Neural cell (in vitro differentiated cells): ENCODE measurements around the gene SAE1.

ENCODE experiments used
- CTCF ChIP-seq: fragments of 450-650 bp; IDR thresholded peaks from 2 replicates; pipeline ENCODE4 v1.5.1; 2014; ENCODE audit warnings: antibody characterized with exemption, mild to moderate bottlenecking, moderate library complexity; ENCODE audit not compliant: poor library complexity, severe bottlenecking
- EP300 ChIP-seq: fragments of 450-650 bp; conservative IDR thresholded peaks from 2 replicates; pipeline ENCODE4 v1.6.1; 2014; ENCODE audit warnings: antibody characterized with exemption, mild to moderate bottlenecking, moderate library complexity; ENCODE audit not compliant: poor library complexity, severe bottlenecking
- EZH2 ChIP-seq: fragments of 200-600, 300-800 bp; shearing (Covaris generic), sonication (generic); IDR thresholded peaks from 2 replicates; pipeline ENCODE4 v1.6.1; 2014; ENCODE audit warnings: antibody characterized with exemption, low read length, borderline replicate concordance, mild to moderate bottlenecking; ENCODE audit not compliant: insufficient read depth, poor library complexity, severe bottlenecking
- POLR2AphosphoS5 ChIP-seq: IDR thresholded peaks from 2 replicates; pipeline ENCODE4 v1.6.1; 2012
- RAD21 ChIP-seq: fragments of 450-650 bp; conservative IDR thresholded peaks from 2 replicates; pipeline ENCODE4 v1.6.1; 2014; ENCODE audit warnings: antibody characterized with exemption, mild to moderate bottlenecking, moderate library complexity
- REST ChIP-seq: IDR thresholded peaks from 2 replicates; pipeline ENCODE4 v1.6.1; 2012; ENCODE audit warnings: borderline replicate concordance
- SMC3 ChIP-seq: fragments of 450-650 bp; conservative IDR thresholded peaks from 2 replicates; pipeline ENCODE4 v1.6.1; 2014; ENCODE audit warnings: antibody characterized with exemption, mild to moderate bottlenecking, moderate library complexity; ENCODE audit not compliant: poor library complexity
- TAF1 ChIP-seq: IDR thresholded peaks from 2 replicates; pipeline ENCODE4 v1.6.1; 2012; ENCODE audit warnings: low read depth

GRCh38 chr19:47156861-47157430 is 26.3 kb downstream of the SAE1 start:
- TF ChIP-seq CTCF (no peak), POLR2AphosphoS5 (no peak), EZH2 (no peak), SMC3 (no peak), EP300 (no peak), RAD21 (no peak), TAF1 (no peak), REST (no peak)
